GM06990 (cell line): Measurements from ENCODE around the gene UCP3.

Source experiments
- DNase-seq: peaks from one replicate; pipeline ENCODE4 v3.0.0-alpha.2; 2011; ENCODE audit not compliant: insufficient read length; ENCODE audit errors: extremely low read depth
- H3K27me3 ChIP-seq: replicated peaks from 2 replicates; pipeline ENCODE4 v1.6.0; 2011; ENCODE audit warnings: low read length; ENCODE audit not compliant: control insufficient read depth, insufficient read depth
- H3K36me3 ChIP-seq: 2 replicates; pipeline ENCODE4 v1.5.1; 2011; ENCODE audit warnings: low read length; ENCODE audit not compliant: control insufficient read depth, insufficient read depth
- H3K4me3 ChIP-seq: replicated peaks from 2 replicates; pipeline ENCODE4 v1.5.1; 2011; ENCODE audit warnings: low read depth, mild to moderate bottlenecking, control low read depth, low read length
- TF ChIP-seq, protein P1 (sequence below): IDR thresholded peaks from 2 replicates; pipeline ENCODE4 v1.5.1; 2011; ENCODE audit warnings: low read length, control low read depth, mild to moderate bottlenecking, inconsistent platforms; ENCODE audit not compliant: insufficient read depth, poor library complexity, severe bottlenecking

UCP3 gene

DNA sequence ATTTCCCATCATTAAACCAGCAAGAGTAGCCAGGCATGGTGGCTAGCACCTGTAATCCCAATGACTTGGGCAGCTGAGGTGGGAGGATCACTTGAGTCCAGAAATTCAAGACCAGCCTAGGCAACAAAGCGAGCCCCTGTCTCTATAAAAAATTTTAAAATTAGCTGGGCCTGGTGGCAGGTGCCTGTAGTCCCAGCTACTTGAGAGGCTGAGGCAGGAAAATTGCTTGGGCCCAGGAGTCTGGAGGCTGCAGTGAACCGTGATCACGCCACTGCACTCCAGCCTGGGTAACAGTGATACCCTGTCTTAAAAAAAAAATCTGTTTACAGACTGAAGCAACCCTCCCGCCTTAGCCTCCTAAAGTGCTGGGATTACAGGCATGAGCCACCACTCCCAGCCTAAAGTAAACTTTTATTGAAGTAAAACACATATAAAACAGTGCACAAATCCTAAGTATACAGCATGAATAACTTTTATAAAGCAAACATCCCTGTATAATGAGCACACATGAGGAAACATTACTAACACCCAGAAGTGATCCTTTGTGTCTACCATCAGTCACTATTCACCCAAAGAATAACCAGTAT, 12.6 kb downstream of the UCP3 start:
- TF ChIP-seq, protein P1, sequence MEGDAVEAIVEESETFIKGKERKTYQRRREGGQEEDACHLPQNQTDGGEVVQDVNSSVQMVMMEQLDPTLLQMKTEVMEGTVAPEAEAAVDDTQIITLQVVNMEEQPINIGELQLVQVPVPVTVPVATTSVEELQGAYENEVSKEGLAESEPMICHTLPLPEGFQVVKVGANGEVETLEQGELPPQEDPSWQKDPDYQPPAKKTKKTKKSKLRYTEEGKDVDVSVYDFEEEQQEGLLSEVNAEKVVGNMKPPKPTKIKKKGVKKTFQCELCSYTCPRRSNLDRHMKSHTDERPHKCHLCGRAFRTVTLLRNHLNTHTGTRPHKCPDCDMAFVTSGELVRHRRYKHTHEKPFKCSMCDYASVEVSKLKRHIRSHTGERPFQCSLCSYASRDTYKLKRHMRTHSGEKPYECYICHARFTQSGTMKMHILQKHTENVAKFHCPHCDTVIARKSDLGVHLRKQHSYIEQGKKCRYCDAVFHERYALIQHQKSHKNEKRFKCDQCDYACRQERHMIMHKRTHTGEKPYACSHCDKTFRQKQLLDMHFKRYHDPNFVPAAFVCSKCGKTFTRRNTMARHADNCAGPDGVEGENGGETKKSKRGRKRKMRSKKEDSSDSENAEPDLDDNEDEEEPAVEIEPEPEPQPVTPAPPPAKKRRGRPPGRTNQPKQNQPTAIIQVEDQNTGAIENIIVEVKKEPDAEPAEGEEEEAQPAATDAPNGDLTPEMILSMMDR: no peak
- Histone ChIP-seq H3K4me3 (no peak overlapping the region), H3K27me3 (no peaks in the 10 kb centered on the region), H3K36me3 (no peaks in the 10 kb centered on the region; the same call in 1 of the 2 replicates)
- no peak for DNase-seq

DNA sequence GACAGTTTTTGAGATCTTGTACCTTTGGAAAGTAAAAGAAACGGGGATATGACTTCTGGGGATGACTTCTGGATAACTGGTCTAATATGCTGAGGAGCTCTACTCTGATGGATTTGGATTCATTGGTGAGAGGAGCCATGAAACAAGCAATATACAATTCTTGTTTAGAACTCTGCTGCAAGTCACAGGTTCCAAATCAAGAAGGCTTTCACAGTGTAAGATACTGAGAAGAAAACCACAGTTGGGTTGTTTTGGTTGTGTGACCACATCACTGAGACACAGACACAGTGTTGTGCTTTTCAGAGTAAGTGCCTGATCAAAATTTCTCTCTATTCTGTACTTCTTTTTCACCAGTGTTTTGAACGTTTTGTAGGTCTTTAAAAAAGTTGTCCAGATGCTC, 13.2 kb downstream of the UCP3 start:
- no peak for DNase-seq
- no peak overlapping the region for H3K4me3 ChIP-seq
- no peaks in the 10 kb centered on the region; the same call in 1 of the 2 replicates for H3K36me3 ChIP-seq
- TF ChIP-seq, protein P1: no peak
- no peaks in the 10 kb centered on the region for H3K27me3 ChIP-seq

DNA sequence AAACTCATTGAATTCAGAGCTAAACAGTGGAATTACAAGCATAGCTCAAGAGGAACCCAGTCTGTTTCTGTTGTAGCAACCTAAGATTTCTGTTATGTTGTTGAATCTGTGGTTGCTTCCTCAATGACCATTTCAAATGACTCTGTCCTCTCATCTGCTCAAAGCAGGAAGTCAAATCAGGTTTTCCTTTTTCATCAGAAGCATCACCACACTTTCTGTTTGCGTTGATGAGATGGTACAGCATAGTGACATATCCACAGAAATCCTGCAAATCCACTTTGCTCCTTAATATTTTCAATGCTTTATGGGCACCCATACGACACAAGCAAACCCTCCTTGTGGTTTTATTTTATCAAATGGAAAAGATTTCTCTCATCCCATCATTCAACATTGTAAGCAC, 13.6 kb downstream of the UCP3 start:
- TF ChIP-seq, protein P1: no peak
- Histone ChIP-seq H3K36me3 (no peaks in the 10 kb centered on the region; the same call in 1 of the 2 replicates), H3K4me3 (no peak overlapping the region), H3K27me3 (no peaks in the 10 kb centered on the region)
- DNase-seq: peak; percentile 58

DNA sequence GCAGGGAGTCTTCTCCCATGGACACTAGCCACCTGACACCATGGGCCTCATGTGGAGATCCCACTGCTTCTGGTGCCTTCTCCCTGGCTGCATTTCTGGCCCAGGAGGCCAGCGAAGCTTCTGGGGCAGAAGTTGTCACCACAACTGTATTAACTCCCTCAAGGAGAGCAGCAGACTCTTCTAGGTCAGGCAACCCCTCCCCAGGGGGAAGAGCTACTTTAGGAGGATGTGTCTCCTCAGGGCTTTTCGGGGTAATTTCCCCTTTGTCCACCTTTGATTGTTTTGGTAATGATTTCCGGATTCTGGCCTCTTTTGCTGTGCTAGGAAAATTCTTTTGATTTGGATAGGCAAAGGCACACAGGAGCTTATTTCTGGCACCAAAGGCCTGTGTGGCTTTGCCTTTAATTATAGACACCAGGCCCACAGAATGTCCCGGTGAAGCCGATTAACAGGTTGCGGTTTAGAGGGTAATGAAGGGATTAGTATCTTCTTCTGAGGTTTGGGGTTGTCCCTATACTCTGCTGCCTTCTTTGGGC, 17.3 kb downstream of the UCP3 start:
- DNase-seq: no peak
- H3K36me3 ChIP-seq: no peaks in the 10 kb centered on the region
- no peak overlapping the region for H3K4me3 ChIP-seq
- TF ChIP-seq, protein P1: no peak
- no peaks in the 10 kb centered on the region for H3K27me3 ChIP-seq

DNA sequence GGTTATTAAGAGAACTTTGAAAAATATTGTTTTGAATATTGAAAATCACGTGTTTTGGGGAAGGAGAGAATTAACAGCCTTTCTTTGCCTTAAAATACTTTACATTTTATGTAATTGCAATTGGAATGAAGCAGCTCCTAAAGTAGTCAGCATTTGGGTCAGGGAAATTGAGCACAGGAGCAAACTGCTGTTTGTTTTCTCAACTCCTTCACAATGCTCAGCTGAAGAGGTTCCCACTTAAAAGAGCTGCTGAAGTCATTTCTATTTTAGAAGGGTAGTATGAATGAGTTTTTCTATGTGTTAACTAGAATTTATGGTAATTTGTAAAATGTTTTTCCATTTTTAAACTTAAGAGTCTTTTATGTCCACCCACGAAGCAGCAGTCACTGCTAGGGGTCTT, 18.2 kb downstream of the UCP3 start:
- DNase-seq: no peak
- TF ChIP-seq, protein P1: no peak
- Histone ChIP-seq H3K4me3 (no peak overlapping the region), H3K36me3 (no peaks in the 10 kb centered on the region), H3K27me3 (no peaks in the 10 kb centered on the region)
